Stimulated activated naive CD8-positive, alpha-beta T cell treated with anti-CD3 and anti-CD28 coated beads, Interleukin-15, Interleukin-2, amounts not matched to agents 100 U/mL and 50 U/mL, for 24 hours (primary cell): Measurements from ENCODE around the gene TALDO1.
A peak's percentile ranks its signal among the peaks of the same experiment; 100 is the strongest.

Experiments used
- ATAC-seq: fragments of 150-1000 bp; cut with Tn5 transposase; one replicate; pipeline ENCODE4 v1.10.0; 2021
- DNase-seq: peaks from one replicate; pipeline ENCODE4 v3.0.0; 2021

Gene TALDO1

DNA sequence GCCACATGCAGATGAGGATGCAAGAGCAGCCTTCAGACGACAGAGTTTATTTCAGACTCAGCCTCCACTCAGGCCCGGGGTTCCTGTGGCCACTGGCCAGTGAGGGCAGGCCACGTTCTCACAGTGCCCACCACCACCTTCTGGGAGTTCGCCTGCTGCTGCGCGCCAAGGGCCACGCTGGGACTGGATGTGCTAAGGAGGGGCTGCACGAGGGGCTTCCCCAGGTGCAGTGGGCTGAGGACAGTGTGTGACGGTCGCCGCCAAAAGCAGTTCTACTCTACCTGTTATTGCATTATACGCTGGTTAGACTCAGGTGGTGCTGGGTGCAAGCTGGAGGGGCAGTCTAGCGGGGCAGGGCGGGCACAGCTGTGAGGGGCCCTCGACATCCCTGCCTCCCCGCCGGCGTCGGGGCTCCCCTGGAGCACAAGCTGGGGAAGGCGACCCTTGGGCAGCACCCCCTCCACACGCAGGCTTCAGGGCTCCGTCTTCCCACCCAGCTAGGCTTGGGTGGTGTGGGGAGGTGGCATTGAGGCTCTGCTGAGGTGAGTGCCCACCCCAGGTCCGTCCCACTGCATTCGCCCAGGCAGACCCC is 39.9 kb downstream of the TALDO1 start:
- DNase-seq (no peak), ATAC-seq (no peak)

DNA sequence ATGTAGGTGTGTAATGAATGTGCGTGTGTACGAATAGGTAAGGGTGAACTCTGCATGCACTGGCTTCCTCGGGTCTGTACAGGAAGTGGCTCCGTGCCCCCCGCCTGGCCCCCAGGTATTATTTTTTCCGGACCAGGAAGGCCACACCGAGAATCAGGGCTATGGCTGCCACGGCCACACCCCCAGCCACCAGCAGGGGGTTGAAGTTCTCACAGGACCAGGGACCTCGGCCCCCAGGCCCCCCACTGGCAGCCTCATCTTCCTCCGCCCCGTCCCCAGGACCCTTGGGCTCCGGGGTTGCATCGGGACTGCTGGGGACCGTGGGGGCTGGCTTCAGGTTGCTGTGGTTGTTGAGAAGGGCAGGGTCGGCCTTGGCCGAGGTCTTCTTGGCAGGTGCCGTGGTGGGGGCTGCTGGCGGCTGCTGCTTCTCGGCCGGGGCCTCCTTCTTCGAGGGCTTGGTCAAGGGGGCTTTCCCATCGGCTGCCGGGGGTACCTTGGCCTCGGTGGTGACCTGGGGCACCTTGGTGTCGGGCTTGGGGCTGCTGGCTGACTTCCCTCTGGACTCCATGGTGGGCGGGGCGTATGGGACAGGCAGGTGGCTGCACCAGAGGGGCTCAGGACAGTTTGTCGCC is 40.9 kb downstream of the TALDO1 start:
- no peak for DNase-seq
- ATAC-seq: no peak

DNA sequence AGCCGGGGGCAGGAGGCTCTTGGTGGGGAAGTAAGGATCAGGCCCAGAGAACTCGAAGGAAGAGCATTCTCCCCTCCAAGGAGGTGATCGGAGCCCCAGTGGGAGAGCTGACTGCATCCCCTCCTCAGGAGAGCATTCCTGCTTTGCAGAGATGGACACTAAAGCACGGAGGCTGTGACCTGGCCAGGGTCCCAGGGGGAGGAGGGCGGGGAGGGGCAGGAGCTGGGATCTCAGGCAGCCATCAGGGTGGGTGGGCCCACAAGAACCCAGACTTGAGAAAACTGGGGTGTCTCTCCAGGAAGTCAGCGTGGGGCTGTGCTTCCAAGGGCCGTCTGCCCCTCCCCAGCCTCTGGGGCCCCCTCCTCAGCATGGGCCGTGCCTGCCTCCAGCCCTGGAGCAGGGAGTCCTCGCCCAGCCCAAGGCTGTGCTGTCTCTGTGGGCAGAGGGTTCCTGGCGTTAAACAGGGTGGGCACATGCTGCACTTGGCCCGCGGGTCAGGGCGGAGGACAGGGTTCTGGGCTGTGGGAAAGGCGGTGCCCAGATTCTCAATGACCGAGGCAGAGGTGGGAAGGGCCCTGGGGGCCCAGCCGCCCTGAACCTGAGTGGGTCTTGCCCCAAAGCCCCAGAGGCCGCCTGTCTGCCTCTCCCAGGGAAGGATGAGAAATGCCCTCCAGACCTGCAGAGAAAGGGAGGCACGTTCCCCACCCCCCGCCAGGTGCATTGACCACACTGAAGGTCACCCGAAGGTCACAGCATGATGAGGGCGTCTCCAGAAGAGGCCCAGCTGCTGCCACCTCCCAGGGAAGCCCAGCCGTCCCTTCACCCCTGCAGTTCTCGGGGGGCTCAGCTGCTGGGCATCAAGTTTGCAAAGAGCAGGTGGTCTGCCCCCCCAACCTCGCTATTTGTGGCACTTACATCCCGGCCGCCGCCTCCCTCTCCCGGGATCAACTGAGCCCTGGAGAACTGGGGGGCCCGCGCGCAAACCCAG is 42.0 kb downstream of the TALDO1 start:
- ATAC-seq (no peak), DNase-seq (no peak)

DNA sequence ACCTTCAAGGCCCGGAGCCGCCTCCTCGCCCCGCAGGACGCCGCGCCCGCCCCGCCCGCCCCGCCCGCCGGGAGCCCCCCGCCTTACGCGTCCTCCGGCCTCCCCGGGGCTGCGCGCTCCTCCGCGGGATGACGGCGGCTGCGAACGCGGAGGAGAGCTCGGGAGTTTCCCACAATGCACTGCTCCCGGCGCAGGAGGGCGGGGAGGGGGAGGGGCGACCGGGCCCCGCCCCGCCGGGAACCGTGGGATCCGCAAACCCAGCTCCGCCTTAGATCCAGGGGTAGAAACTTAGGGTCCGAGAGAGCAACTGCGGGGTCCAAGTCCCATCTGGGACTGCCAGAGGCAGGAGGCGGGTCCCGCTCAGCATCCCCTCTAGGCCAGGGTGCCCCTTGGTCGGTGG is 42.7 kb downstream of the TALDO1 start, which contains the start of gene CEND1:
TSS of gene CEND1 (minus strand) at position 148 of the 400 bp plus-strand sequence. CDS start 1,514 bp downstream, outside the sequence.
- DNase-seq (peak; percentile 67), ATAC-seq (peak; percentile 11)

DNA sequence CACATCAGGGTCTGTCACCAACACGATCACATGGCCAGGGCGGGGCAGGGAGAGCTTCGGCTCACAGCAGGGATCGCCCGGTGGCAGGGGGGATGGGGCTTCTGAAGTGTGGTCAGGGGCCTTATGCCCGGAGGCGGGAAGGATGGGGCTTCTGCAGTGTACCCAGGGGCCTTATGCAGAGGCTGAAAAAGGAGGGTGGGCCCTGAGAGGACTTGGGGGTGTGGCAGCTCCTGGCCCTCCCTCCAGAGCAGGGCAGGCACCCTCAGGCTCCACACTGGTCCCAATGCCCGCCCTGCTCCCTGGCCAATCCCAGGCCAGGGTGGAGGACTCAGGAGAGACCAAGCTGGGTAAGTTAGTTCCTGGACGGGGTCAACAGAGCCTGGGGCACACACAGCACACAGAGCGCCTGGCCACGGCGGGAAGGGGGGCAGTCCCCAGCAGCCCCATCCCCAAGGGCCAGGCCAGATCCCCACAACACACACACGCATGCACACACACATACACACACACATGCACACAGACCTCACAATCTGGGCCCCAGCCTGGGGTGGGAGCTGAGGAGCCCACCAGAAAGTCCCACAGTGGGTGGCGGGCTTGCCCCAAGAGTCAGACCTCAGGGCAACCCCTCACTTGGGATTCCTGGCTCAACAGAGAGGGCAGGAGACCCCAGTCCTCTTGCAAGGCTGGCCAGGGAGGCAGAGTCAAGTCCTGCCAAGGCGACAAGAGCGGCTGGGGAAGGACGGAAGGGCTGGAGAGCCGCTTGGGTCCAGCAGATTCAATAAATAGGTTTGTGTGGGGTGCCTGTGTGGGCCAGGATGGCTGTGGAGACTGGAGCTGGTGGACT is 43.7 kb downstream of the TALDO1 start:
- ATAC-seq (peak; percentile 11), DNase-seq (no peak)

DNA sequence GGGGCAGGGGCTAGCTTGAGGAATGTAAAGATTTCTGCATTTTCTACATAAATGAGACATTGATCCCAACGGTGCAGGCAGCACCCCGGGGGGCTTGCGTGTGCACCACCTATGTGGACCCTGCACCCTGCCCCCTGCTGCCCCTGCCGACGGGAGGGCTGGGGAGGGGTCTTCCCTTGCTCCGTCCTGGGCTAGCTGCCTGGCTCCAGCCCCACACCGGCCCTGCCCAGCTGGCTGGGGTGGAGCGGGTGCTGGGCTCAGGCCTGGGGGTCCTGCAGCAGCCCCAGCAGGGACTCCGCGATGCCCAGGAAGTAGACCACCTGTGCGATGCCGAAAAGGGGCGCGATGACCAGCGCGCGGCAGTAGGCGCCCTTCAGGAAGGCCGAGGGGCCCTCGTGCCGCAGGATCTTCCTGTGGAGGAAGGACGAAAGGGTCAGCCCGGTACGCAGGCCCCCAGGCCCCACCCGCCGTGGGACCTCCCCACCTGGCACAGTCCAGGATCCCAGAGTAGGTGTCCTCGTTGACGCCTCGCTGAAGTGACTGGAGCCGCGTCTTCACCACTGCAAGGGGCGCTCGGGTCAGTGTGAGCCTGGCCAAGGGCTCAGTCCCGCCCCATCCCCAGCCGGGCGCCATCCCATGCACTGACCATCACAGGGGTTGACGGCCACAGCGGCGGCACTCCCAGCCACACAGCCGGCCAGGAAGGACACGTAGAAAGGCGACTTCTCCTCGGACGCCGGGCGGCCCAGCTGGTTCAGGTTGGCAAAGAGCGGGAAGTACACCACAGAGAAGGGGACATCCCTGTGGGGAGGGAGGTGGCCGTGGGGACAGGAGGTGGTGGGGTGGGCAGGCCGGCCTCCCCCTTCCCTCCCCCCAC is 44.6 kb downstream of the TALDO1 start:
- no peak for DNase-seq
- ATAC-seq: no peak

- no peak for ATAC-seq
Measured at GRCh38 chr11:792535-792821, 45.2 kb downstream of the TALDO1 start.

DNA sequence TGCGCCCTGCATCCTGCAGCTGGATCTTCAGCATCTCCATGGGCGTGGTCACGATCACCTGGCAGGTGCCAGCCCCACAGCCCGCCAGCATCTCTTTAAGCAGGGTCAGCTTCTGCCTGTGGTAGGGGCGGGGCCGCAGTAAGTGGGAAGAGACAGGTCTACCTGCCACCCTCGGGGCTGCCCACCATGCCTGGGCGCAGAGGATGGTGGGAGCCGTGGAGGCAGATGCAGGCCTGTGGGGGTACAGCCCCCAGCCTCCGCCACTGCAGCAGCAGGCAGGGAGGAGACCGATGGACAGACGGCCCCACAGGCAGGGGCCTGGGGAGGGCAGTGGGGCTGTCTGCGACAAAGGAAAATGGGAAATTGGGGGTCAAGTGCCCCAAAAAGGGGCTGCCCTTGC is 45.6 kb downstream of the TALDO1 start:
- DNase-seq (no peak), ATAC-seq (no peak)

More at GRCh38 chr11:792535-792821, 45.2 kb downstream of the TALDO1 start:
- no peak for DNase-seq

DNA sequence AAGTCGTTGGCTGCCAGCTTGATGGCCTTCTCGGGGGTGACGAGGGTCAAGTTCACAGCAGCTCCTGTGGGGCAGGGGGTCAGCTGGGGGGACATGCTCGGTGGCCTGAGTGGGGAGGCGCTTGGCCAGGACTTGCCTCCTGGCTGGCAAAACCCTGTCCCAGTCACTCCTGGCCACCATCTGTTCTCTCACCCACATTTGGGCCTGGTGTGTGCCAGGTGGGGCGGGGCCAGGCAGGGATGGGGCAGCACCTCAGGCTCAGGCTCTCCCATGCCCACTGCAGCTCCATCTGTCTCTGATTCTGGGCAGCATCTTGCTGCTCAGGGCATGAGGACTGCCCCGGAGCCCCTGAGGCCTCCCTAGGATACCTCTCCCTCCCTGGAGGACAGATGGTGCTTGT is 46.3 kb downstream of the TALDO1 start:
- ATAC-seq (no peak), DNase-seq (no peak)

- ATAC-seq (no peak), DNase-seq (no peak)
Measured at GRCh38 chr11:794013-794765, 46.9 kb downstream of the TALDO1 start.

DNA sequence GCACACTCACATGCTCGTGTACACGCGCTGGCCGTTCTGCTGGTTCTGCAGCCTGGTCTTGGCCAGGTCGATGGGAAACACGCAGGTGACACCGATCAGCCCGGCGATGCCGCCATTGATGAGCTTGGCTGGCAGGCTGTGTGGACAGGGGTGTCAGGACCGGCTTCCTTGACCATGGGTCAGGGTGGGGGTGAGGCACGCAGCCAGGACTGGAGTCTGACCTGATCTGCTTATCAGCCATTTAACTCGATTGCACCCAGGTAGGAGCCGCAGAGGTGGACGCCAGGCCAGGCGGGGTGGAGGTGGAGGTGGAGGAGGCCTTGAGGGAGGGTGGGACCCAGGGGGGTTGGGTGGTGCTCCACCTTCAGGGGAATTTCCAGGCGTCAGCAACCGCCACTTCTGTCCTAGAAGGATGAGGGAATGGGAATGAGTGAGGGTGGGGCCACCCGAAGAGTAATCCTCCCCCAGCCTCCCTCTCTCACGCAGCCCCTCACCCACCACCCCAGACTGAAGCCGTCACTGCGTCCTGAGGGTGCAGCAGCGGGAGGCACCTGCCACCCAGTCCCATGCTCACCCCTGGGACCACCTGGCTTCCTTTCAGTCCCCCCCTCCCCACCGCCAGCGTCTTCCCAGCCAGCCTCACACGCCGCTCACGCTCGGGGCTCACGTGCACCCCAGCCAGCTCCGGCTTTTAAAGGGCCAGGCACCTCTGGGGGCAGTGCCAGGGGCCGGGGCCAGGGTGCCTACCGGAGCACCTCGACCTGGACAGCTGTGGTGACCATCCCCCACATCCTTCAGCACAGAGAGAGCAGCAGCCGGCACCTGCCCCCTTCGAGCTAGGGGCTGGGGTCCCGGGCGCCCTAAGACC is 47.7 kb downstream of the TALDO1 start:
- ATAC-seq: no peak

GRCh38 chr11:795634-796564 is 48.6 kb downstream of the TALDO1 start:
- ATAC-seq (peak; percentile 75), DNase-seq (peak; percentile 86)

More for the DNA sequence above, 47.7 kb downstream of the TALDO1 start:
- DNase-seq: no peak

DNA sequence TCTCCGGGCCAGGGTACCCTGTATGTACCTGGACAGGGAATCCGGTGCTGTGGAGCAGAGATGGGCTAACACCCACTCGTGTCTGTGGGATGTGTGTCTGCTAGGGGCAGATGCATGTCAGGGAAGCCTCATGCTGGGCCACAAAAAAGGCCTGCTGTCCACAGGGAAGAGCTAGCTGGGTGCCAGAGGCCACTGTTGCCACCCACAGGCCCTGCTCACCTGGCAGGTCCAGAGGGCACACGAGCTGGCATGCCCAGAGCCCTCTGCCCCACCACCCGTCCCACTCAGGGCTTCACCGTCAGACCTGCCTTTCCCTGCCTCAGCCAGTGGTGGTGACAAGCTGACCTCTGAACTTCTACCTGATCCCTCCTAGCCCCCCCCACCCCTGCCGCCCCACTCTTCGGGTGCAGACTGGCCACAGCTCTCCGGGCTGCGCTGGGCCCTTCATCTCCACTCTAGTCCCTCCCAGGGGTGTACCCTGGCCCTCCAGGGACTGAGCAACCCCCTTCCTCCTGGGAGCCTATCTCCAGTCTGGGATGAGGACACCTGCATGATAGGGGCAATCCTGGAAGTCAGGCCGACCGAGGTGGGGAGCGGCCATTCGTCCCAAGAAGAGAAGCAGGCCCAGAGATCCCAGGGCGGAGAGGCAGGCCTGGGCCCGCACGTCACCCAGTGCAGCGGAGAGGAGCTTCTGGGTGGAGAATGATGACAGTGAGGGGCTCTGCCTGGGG is 49.5 kb downstream of the TALDO1 start:
- no peak for ATAC-seq
- no peak for DNase-seq

DNA sequence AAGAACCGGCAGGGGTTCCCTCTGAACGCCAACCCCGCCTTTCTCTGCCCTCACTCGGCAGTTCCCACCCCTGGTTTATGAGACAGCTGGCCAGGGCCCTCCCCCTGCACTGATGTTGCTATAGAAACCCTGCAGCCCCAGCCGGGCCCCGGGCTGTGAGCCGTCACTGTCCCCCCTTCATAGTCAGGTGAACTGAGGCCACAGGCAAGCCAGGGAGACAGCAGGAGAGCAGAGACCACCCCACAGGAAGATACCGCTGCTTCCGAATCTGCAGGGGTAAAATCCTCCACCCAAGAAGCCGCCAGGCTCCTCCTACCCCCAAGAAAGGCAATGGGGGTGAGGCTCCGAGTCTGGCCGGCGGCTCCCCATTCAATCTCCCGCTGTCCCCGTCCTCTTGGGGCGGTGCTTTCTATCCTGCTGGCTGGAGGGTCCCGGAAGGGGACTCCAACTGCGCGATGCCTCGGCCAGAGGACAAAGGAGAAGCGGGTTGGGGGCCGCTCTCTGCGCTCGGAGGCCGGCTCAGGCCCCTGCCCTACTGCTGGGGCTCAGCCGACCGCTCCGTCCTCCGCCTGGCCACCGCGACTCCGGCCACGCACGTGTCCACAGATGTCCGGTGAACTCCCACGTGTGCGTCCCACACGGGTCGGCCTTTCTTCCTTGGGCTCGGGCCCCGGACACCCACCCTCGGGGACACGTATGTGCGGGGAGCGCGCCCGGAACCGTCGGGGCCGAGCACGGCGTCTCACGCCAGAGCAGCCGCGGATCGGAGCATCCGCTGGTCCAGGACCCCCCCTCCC is 50.2 kb downstream of the TALDO1 start:
- peak; percentile 70 for ATAC-seq
- DNase-seq: peak; percentile 86

DNA sequence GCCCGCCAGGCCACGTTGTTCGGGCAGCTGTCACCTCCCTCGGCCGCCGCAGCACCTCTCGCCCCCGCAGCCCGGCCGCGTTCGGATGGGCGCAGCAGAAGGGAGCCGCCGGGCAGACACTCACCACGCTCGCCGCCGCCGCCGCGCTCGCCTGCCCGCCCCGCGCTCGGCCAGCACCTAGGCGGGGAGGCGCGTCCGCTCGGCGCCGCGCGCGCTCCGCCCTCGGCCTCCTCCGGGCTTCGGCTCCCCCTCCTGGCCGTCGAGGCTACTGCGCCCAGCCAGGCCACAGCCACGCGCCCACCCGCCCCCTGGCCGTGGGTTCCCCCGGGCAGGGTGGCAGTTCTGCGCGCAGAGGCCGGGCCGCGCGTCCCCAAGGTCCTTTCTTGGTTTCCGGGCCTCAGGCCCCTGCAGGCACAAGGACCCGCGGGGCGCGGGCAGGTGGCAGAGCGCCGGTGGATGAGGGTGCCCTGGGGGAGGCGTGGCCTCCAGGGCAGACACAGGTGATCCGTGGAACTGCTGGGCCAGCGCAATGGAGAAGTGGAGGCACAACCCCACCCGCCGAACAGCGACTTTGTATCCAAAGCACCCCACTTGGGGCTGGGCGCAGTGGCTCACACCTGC is 50.9 kb downstream of the TALDO1 start, which contains the start of gene SLC25A22:
TSS of gene SLC25A22 (minus strand) at position 189 of the 621 bp plus-strand sequence. CDS start 3,275 bp downstream, outside the sequence.
- ATAC-seq: peak; percentile 50
- DNase-seq: peak; percentile 93
